RKO (cell line): ENCODE measurements around the gene ST3GAL6.

ENCODE experiments used
- DNase-seq: peaks from one replicate; pipeline ENCODE4 v3.0.0-alpha.2; 2016; ENCODE audit warnings: low spot score

Gene ST3GAL6

GRCh38 chr3:98763076-98763475 is at the start of gene ST3GAL6:
Gene ST3GAL6 (plus strand): TSS chr3:98763340. CDS start chr3:98768441, 5,101 bp downstream.
- DNase-seq: no peak

GRCh38 chr3:98713984-98714383 is 49.2 kb upstream of the ST3GAL6 start:
- DNase-seq: no peak

GRCh38 chr3:98717584-98717983 is 45.6 kb upstream of the ST3GAL6 start:
- no peak for DNase-seq

- DNase-seq: no peak
Observed at GRCh38 chr3:98718730-98719129, 44.4 kb upstream of the ST3GAL6 start.

- no peak for DNase-seq
Observed at GRCh38 chr3:98721776-98722175, 41.4 kb upstream of the ST3GAL6 start.

- no peak for DNase-seq
Observed at GRCh38 chr3:98722389-98722788, 40.8 kb upstream of the ST3GAL6 start.

GRCh38 chr3:98725352-98725751 is 37.8 kb upstream of the ST3GAL6 start:
- DNase-seq: no peak

- no peak for DNase-seq
Observed at GRCh38 chr3:98726084-98726483, 37.1 kb upstream of the ST3GAL6 start.

GRCh38 chr3:98727638-98728037 is 35.5 kb upstream of the ST3GAL6 start:
- DNase-seq: no peak

- DNase-seq: no peak
Observed at GRCh38 chr3:98728672-98729071, 34.5 kb upstream of the ST3GAL6 start.

- peak; percentile 37 for DNase-seq
Observed at GRCh38 chr3:98730338-98730737, 32.8 kb upstream of the ST3GAL6 start.

GRCh38 chr3:98730886-98731537 is 32.1 kb upstream of the ST3GAL6 start:
- DNase-seq: no peak

GRCh38 chr3:98731720-98732285 is 31.3 kb upstream of the ST3GAL6 start:
- DNase-seq: no peak

- no peak for DNase-seq
Observed at GRCh38 chr3:98732286-98733052, 30.7 kb upstream of the ST3GAL6 start.

GRCh38 chr3:98733053-98733811 is 29.9 kb upstream of the ST3GAL6 start:
- no peak for DNase-seq

GRCh38 chr3:98733812-98734281 is 29.3 kb upstream of the ST3GAL6 start:
- DNase-seq: no peak

- DNase-seq: no peak
Observed at GRCh38 chr3:98734306-98734705, 28.8 kb upstream of the ST3GAL6 start.

GRCh38 chr3:98734735-98735134 is 28.4 kb upstream of the ST3GAL6 start:
- DNase-seq: no peak

GRCh38 chr3:98735296-98735695 is 27.8 kb upstream of the ST3GAL6 start:
- DNase-seq: no peak

- DNase-seq: no peak
Observed at GRCh38 chr3:98735761-98736269, 27.3 kb upstream of the ST3GAL6 start.

GRCh38 chr3:98737301-98737700 is 25.8 kb upstream of the ST3GAL6 start:
- DNase-seq: no peak

GRCh38 chr3:98739266-98739665 is 23.9 kb upstream of the ST3GAL6 start:
- DNase-seq: no peak
